ENCODE measurements around the gene ZNF74.

Gene ZNF74

DNA sequence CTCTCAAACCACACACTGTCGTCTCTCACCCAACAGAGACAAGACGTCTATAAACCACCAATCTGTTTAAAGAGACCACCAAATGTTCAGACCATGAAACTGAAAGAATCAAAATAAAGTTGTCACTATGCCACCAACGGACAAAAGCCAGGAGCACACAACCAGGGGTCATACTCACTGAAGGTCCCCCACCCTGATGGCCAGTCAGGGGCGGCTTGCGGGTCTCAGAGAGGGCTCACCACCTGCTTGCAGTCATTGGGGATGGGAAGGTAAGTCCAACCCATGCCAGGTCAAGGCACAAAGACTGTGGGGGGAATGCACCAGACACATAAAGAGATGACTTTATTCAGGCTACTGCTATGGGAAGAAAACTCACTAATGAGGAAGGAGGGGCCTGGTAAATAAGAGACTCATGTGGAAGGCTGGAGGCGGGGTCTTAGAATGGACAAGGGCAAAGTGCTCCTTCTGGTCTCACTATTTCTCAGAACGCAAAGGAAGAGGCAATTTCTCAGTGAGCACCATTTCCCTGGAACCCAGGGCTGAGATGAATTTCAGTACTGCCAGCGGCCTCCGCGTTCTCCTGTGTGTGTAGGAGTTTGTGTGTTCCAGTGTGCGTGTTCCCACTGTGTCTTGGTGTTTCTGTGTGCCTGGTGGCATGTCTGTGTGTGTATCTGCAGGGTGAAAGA, 26.3 kb downstream of the ZNF74 start:
- DNase-seq (ENCODE audit: low read depth) = no peak

DNA sequence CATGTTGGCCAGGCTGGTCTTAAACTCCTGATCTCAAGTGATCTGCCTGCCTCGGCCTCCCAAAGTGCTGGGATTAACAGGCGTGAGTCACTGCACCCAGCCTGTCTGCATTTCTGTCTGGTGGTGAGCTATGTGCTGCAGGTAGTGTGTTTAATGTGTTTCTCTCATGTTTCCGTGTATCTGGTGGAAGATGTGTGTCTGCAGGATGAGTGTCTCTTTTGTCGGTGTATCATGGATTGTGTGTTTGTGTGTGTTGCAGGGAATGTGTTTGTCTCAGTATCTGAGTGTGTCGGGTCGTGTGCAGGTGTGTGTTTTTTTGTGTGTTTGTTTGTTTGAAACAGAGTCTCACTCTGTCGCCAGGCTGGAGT, 27.5 kb downstream of the ZNF74 start:
- DNase-seq (ENCODE audit: low read depth) = no peak

DNA sequence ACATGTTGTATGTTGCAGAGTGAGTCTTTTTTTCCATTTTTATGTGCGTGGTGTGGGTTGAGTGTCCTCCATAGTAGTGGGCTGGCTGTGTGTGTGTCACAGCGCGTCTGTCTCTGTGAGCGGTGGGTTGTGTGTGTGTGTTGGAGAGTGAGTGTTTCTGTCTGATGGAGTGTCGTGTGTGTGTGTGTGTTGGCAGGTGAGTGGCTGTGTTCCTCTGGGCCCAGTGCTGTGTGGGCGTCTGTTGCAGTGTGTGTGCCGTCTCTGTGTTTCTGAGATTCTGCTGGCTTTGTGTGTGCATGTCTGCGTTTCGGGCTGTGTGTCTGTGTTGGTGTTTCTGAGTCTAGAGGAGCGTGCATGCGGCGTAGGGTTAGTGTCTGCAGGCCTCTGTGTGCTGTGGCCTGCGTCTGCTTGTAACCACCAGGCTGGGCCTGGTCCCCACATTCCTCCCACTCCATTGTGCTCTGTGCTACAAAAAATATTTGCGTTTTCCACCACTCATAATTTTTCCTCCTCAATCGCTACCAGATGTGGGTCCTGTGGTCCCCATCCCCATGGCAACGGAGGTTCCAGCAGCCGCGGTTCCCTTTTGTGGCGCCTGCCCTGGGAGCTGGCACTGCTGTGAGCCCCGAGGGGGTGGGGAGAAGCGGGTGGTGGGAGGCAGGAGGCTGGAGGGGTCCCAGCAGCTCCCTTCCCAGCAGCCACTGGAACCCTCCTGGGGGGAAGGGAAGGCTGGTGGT, 28.5 kb downstream of the ZNF74 start:
- no peak for DNase-seq (ENCODE audit: low read depth)

DNA sequence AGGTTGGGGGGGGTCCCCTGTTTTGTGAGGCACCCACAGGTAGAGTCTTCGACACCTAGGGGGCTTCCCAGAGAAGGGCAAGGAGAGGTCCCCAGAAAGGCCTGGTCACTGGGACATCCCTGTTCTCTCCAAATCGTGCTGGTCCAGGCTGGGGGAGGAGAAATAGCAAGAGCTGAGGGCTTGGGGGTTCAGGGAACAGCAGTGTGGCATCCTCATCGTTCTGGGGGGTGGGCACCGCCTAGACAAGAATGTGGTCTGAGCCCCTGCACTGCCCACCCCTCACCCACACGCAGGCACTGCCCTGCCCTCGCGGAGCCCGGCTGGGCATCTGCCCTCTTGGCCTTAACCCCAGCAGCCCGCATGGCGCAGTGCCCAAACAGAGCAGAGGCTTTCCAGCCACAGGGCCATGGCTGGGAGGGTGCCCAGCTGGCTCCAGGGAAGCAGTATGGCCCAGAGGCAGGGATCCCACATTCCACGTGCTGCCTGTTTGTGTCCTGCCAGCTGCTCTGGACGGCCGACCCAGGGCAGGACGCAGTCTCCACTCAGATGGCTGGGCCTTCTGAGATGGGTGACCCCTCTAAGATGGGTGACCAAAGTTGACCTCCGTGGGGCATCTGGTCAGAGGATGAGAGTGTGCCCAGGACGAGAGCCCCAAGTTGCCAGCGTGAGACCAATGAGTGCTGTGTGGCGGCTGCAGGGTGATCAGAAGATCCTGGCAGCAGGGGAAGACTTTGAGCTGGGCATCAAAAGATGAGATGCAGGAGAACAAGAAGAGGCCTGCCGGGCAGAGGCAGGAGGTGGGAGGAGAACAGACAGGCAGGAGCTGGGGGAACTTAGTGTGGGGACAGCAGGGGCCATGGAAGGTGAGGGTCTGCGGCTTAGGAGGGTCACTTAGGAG, 29.3 kb downstream of the ZNF74 start:
- no peak for DNase-seq (ENCODE audit: low read depth)

DNA sequence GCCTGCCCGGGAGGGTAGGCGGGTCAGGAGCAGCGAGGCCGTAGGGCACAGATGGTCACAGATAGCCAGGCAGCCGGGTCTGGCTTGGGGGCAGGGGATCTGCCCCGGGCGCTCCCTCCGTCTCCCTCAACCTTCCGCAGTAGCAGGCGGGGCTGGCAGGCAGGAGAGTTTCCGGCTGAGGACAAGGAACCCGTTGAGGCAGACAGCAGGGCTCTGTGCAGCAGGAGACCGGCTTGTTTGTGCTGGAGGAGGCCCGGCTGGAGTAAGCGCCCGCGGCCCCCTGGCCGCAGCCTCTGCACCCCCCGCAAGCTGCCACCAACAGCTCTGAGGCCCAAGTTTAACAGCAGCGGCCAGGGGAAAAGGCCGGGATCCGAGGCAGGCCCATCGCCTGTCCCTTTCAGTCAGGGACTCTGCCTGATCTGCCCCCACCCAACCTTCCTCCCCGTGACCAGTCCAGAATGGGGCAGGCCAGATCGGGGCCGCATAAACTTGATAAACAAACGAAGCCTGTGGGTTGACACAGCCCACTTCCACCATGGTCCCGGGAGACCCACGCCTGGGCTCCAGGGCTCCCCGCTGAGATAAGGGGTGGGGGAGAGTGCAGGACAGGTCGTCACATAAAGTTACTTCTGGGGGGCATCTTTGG, 30.1 kb downstream of the ZNF74 start:
- no peak for DNase-seq (ENCODE audit: low read depth)

DNA sequence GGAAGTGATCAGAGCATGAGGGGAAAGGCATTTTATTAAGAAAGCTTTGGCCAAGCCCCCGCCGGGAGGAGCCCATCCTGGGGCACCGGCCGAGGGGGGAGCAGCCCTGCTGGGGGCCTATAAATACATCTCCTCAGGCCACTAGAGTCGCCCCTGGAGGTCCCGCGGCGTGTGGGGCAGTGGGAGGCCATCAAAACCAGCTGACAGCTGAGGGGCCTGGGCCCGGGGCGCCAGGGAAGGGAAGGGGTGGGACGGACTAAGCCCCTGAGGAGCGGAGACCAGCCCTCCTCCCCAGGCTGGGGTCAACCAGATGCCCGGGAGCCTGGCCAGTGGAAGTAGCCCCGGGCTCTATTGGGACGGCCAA, 30.6 kb downstream of the ZNF74 start:
- DNase-seq (ENCODE audit: low read depth) = no peak

DNA sequence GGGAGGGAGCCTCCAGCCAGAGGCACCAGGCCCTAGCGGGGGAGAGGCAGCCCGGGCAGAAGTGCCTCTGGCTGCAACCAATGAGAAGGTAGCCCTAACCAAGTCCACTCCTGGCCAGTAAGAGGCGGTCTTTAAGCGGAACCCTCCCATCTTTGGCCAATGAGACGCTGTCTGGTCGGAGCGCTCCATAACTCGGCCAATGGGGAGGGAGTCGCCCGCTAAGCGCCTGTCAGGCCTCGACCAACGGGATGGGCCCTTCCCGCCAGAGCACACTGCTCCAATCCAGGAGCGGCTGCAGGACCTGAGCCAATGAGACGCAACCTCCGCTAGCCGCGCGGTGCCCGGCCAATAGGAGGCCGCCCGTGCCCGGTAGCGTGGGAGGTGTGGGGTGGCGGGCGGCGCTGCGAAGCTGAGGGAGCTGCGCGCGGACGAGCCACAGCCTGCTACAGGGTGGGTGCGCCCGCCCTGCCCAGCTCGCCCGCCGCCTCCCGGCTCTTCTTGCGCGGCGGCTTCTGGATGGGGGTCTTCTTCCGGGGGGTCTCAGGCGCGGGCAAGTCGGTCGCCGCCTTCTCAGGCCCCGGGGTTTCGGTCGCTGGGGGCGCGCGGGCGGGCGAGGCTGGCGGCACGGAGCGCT, 31.1 kb downstream of the ZNF74 start:
- DNase-seq (ENCODE audit: low read depth) = no peak

DNA sequence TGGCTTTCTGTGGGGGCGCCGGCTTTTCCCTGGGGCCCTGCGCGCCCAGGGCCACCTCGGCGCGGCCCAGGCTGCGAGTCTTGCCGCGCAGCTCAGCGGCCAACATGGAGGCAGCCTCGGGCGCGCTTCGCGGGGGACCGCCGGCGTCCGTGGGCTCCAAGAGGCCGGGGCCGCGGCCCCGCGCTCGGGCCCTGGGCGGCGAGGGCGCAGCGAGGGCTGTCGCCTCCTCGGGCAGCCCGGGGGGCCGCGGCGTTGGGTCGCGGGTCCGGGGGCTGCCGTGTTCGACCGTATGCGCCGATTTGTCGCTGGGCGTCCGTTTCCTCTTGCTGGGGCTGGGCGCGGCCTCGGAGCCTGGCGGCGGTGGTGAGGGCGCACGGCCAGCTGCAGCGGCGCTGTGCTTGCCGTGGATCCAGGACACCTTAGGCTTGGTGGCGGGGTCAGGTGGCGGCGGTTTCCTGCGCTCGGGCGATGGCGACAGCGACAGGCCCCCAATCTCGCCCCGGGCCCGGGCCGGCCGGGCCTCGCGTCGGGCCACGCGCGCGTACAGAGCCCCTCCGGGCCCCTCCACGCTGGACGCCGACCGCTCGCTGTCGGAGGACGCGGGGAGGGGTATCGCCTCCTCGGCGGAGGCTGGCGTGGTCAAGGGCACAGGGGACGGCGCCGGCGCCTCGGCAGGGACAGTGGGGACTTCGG, 31.8 kb downstream of the ZNF74 start:
- DNase-seq (ENCODE audit: low read depth) = no peak

DNA sequence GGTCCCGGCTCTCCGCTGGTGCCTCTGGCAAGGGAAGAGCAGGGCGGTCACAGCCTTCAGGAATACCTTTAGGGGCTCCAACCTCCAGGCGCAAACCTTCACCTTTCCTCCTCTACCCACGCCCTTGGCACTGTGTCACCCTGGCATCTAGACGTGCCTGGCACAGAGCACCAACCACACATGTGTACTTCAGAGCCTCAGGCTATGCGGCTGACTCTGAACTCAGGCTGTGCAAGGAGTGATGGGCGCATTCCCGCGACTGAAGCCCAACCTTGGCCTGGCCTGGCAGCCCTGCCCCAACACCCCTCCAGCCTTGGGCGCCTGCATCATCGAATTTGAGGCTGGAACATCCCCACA, 32.3 kb downstream of the ZNF74 start:
- no peak for DNase-seq (ENCODE audit: low read depth)

DNA sequence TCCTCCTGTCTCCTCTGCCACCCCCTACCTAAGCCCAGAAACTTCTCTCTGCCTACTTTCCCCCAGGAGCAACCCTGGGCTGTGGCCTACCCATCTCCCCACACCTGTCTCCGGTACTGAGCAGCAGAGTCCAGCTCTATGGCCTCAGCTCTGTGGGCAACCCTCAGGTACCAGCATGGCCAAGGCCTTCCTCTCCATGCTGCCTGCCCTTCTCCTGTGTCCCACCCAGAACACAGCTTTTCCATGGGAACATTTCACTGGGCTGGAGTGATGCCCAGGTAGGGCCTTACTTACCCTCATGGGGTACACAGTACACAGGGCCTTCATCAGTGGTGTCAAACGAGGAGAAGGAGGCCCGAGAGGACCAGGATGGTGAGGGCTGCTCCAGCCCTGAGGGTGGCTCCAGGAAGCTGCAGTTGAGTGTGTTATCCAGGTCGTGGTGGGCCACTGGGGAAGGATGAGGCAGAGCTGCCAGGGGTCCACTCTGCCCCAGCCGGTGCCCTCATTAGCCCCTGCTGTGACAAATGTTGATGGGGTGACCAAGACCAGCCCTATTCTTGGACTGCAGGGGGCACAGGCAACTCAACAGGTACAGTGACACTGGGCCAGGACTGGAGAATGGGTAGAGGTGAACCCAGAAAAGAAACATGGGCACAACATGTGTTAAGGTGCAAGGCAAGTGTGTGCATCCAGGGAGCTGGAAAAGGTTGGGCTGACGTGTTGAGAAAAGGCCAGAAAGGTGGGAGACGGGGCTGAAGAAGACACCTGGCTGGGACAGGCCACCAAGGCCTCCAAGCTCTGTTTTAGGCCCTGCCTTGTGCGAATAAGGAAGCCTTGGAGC, 33.4 kb downstream of the ZNF74 start:
- DNase-seq (ENCODE audit: low read depth) = no peak

DNA sequence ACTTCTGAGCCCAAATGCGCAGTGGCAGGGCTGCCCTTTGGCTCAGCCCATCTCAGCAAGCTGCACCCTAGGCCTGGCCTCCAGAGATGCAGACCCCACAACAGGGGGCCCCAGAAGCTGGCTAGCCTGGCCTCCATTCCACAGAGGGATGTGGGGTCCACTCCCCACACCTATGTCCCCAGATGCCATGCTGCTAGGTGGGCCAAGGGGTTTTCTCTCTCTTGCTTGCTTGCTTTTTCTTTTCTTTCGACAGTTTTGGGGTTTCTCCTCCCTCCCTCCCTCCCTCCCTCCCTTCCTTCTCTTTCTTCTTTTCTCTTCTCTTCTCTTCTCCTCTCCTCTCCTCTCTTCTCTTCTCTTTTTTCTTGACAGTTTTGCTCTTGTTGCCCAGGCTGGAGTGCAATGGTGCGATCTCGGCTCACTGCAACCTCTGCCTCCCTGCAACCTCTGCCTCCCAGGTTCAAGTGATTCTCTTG, 34.0 kb downstream of the ZNF74 start:
- no peak for DNase-seq (ENCODE audit: low read depth)

DNA sequence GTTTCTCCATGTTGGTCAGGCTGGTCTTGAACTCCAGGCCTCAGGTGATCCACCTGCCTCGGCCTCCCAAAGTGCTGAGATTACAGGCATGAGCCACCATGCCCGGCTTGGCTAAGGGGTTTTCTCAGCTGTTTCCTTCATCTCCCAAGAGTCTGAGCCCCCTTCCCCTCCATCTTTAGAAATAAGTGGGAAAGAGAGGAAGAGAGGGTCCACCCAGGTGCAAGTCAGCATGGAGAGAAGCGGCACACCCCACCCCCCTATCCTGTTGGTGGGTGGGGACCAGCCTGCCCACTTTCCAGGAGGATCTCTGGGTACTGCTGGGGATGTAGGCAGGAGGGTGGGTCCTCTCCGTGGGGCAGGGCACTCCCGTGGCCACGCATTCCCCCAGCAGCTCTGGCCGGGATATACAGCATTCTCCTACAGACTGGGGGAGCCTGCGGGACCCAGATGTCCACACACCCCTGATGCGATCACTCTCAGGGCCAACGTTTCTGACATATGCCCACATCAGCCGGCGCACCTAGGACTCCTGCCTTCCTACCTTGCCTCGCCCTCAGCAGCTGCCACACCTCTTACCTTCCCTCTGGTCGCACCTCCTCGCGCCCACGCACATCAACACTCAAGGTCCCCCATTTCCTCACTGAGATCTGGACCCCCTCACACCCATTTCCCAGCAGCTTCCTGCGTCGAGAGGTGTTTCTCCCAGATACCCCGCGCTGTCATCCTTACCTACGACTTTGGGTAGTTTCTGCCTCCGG, 34.7 kb downstream of the ZNF74 start:
- DNase-seq (ENCODE audit: low read depth) = no peak

DNA sequence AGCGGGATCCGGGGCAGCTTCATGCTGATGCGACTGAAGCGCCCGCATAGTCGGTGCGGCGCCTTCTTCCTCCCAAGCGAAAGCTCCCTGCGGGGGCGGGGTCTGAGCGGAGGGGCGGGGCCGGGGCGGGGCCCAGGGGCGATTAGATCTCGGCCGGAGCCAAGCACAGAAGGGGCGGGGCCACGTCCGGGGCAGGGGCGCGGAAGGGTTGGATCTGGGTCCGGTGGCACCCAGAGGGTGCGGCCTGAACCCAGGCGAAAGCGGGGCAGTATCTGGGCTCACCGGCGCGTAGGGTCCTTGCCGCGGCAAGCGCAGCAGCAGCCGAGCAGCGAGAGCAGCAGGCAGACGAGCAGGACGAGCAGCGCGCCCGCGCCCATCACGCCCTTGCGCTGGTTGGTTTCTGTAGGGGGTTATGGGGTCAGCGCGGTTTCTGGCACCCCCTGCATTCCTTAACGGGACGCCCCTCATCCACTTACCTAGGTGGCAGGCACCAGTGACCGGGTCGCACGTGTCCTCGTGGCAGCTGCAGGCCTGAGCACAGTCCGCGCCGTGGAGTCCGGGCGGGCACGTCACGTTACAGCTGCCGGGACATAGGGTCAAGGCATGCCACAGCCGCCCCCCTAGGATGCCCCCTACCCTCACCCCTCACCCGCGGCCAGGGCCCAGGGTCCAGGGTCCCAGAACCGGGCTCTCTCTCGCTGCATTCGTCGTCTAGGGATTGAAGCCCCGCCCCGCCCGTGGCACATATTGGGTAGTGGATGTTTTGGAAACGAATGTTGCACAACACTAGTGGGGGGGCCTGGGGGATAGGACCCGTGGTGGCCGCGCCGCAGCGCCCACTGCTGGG, 35.5 kb downstream of the ZNF74 start:
- peak; percentile 68 for DNase-seq (ENCODE audit: low read depth)

DNA sequence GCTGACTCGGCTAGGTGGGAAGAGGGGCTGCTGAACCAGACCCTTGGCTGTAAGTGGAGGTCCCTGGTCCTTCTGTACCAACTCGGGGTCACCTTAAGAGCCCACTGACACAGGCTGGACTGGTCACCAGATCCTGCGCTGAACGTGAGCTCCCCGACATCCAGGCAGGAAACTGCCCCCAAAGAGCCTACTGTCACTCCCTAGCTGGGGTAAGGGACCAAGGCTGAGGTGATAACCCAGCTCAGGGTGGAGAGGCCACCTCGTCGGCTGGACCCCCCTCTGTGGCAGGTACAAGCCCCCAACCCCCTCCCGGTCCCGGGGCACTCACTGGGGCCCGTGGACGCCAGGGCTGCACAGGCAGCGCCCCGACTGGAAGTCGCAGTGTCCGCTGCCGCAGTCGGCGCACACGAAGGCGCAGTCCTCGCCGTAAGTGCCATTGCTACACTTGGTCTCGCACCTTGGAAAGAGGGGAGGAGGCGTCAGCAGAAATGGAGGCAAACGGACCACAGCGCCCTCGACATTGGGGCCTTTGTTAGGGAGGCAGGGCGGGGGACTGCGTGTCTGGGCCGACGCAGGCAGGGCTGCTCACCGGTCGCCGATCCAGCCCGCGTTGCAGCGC, 36.3 kb downstream of the ZNF74 start:
- no peak for DNase-seq (ENCODE audit: low read depth)

DNA sequence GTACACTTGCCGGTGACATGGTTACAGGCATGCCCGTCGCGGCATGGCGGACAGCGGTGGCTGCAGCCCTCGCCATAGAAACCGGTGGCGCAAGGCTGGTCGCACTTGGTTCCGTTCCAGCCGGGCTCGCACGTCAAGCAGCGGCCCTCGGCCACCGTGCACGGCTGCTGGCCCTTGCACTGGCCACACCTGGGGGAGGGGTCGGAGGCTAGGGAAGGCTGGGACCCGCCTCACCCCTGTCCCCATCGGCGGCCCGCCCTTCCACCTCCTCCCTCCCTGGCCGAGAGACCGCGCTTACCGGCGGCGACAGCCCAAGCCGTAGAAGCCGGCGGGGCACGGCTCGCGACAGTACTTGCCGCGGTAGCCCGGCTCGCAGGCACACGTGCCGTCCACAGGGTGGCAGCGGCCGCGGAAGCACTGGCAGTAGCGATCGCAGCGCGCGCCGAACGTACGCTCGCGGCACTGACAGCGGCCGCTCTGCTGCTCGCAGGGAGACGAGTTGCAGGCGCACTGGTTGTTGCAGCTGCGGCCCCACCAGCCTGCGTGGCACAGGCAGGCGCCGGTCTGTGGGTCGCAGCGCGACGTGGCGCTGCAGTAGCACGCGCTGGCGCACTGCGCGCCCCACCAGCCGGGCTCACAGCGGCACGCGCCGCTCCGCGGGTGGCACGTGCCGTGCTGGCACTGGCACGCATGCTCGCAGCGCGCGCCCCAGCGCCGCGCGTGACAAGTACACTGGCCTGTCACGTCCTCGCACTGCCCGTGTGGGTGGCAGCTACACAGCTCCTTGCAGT, 37.0 kb downstream of the ZNF74 start:
- DNase-seq (ENCODE audit: low read depth) = no peak

DNA sequence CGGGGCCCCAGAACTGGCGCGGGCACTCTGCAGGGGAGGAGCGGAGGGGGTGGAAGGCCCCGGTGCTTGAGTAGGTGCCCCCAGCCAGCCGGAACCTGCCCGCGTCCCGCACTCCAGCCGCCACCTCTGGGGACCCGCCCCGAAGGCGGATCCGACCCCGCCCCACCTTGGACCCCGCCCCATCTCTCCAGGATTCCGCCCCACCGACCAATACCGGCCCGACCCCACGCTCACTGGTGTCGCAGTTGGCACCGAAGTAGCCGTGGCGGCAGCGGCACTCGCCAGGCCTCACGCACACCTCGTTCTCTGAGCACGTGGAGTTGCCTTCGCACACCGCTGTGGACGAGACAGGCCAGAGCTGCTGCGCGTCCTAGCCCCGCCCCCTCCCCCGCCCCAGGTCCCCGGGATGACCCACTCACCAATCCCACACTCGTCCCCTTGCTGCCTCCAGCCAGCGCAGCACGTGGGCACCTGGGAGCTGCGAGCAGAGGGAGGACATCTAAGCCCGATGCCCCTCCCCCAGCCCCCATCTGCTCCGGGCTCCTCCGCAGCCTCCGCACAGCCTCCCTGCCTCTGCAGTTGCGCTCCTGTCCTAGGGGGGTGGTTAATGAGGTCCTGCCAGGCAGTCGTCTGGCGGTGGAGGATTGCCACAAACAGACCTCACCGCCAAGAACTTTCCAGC, 37.7 kb downstream of the ZNF74 start:
- no peak for DNase-seq (ENCODE audit: low read depth)

DNA sequence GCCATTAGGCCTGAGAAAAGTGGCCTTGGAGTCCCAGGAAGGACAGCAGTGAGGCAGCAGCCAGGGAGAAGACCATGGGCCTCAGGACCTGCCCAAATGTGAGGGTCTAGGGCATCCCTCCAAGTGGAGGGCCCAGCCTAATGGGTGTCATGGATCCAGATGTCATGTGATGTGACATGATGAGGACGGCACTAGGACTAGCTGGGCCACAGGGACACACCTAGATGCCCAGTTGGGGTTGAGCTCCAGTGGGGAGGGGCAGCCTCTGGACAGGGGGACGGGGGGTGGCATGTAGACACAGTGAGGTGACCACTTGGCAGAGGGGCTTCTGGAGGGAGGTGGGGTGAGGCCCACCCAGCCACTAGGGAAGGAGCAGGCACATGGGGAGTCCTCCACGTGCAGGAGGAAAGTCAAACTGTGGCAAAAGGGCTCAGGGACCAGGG, 38.3 kb downstream of the ZNF74 start:
- no peak for DNase-seq (ENCODE audit: low read depth)
